BJ (cell line): ENCODE measurements around the gene NAIF1. TPM values are rescaled to one million over a fixed set of nuclear protein-coding genes. Genes with fewer than 3 reads are reported as not detected.
"Not testable (repeated sequence)": the region's sequence is repeated elsewhere in the genome, so short reads cannot be mapped to it uniquely, and the experiment has no call there.

ENCODE experiments used
- CTCF ChIA-PET: fragments of 350-600 bp; formaldehyde crosslinking; extraction: SDS; loops from one replicate; lab custom pipeline; 2021; ENCODE audit warnings: antibody characterized with exemption, inconsistent platforms; lab: Yijun Ruan, JAX
- POLR2A ChIA-PET: fragments of 300-600 bp; sonication (Branson Sonifier 250); formaldehyde crosslinking; extraction: SDS; loops from one replicate; lab custom pipeline; 2021; ENCODE audit warnings: antibody characterized with exemption; lab: Charles Lee
- DNase-seq: peaks from one replicate; pipeline ENCODE4 v3.0.0-alpha.2; 2011; ENCODE audit warnings: low read depth
- H3K27me3 ChIP-seq: 2 replicates; pipeline ENCODE4 v1.6.0; 2011; ENCODE audit warnings: low read length; ENCODE audit not compliant: control insufficient read depth, insufficient read depth
- H3K36me3 ChIP-seq: 2 replicates; pipeline ENCODE4 v1.5.1; 2011; ENCODE audit warnings: low read length; ENCODE audit not compliant: control insufficient read depth, insufficient read depth
- H3K4me3 ChIP-seq: 2 replicates; pipeline ENCODE4 v1.5.1; 2011; ENCODE audit warnings: low read depth, mild to moderate bottlenecking, control low read depth, low read length
- CTCF ChIP-seq: IDR thresholded peaks from 2 replicates; pipeline ENCODE4 v1.5.1; 2011; ENCODE audit warnings: low read depth, mild to moderate bottlenecking, control low read depth, inconsistent platforms, low read length, moderate library complexity; ENCODE audit not compliant: insufficient read depth
- polyA plus RNA-seq: library from polyadenylated mRNA; depleted of rRNA; stranded (reverse); fragments of >200 nt; gene quantifications from 2 replicates; pipeline ENCODE4 v1.2.3, GENCODE V29; 2011

Gene NAIF1
- polyA plus RNA-seq, 1 experiment = 10.6 TPM

GRCh38 chr9:128114326-128115186 is 47.4 kb upstream of the NAIF1 start:
- no peak for DNase-seq
- POLR2A ChIA-PET = no interaction called here
- TF ChIP-seq CTCF = no peak
- Histone ChIP-seq H3K4me3 (no peak overlapping the region), H3K27me3 (no peaks in the 10 kb centered on the region), H3K36me3 (peaks cover 1% of the 10 kb centered on the region; the same call in 1 of the 2 replicates)
- CTCF ChIA-PET = interaction anchor here (1.1 to 5.4 kb wide), 5 partner anchors 10 to 172 kb away, joined by 4 to 58 read pairs (median 11); partner anchors contain the start of gene PTGES2

GRCh38 chr9:128113526-128114325 is 46.6 kb upstream of the NAIF1 start:
- Histone ChIP-seq H3K27me3 (no peaks in the 10 kb centered on the region), H3K36me3 (peaks cover 3% of the 10 kb centered on the region; the same call in 1 of the 2 replicates), H3K4me3 (no peak overlapping the region)
- no peak for TF ChIP-seq CTCF
- DNase-seq = no peak
- ChIA-PET POLR2A (no interaction called here), CTCF (interaction anchor here (0.9 to 5.4 kb wide), 4 partner anchors 11 to 171 kb away, joined by 3 to 58 read pairs (median 4); no protein-coding TSS in a partner anchor)

GRCh38 chr9:128111726-128112125 is 44.6 kb upstream of the NAIF1 start:
- CTCF ChIA-PET, DNase-seq, H3K4me3 ChIP-seq, H3K27me3 ChIP-seq, POLR2A ChIA-PET: not testable (repeated sequence)
- peaks cover 20% of the 10 kb centered on the region for H3K36me3 ChIP-seq

- ChIA-PET CTCF (interaction anchor here (0.6 to 7.7 kb wide), 5 partner anchors 8 to 165 kb away, joined by 3 to 59 read pairs (median 4); no protein-coding TSS in a partner anchor), POLR2A (no interaction called here)
- no peak for DNase-seq
- TF ChIP-seq CTCF = no peak
- Histone ChIP-seq H3K4me3 (no peak overlapping the region), H3K27me3 (no peaks in the 10 kb centered on the region), H3K36me3 (peaks cover 33% of the 10 kb centered on the region)
These were observed 42.1 kb upstream of the NAIF1 start for GRCh38 chr9:128109050-128109709.

- no peak for TF ChIP-seq CTCF
- no peak for DNase-seq
- ChIA-PET CTCF (interaction anchor here (0.6 to 7.7 kb wide), 4 partner anchors 9 to 27 kb away, joined by 3 to 59 read pairs (median 6); no protein-coding TSS in a partner anchor), POLR2A (no interaction called here)
- Histone ChIP-seq H3K36me3 (peaks cover 37% of the 10 kb centered on the region), H3K4me3 (no peak overlapping the region), H3K27me3 (no peaks in the 10 kb centered on the region)
These were observed 41.3 kb upstream of the NAIF1 start for GRCh38 chr9:128108269-128109049.
